K562 treated with DMSO at 1 percent for 24 hours (cell line): Measurements from ENCODE around the gene CRYBG2. TPM values are rescaled to one million over a fixed set of nuclear protein-coding genes. Genes with fewer than 3 reads are reported as not detected.

Experiments used
- total RNA-seq: library from RNA; unstranded; fragments of 300-600 nt; gene quantifications from 2 replicates; pipeline ENCODE4 v1.2.3, GENCODE V29; 2022; ENCODE audit warnings: low read depth; ENCODE audit not compliant: insufficient read depth

CRYBG2 gene
- 4.1 and 8.8 TPM in 2 replicates for total RNA-seq

GRCh38 chr1:26353976-26354820 lies at the start of gene CRYBG2:
CRYBG2 (minus strand) TSS chr1:26354130; CDS start chr1:26346657, 7,473 bp downstream.

DNA sequence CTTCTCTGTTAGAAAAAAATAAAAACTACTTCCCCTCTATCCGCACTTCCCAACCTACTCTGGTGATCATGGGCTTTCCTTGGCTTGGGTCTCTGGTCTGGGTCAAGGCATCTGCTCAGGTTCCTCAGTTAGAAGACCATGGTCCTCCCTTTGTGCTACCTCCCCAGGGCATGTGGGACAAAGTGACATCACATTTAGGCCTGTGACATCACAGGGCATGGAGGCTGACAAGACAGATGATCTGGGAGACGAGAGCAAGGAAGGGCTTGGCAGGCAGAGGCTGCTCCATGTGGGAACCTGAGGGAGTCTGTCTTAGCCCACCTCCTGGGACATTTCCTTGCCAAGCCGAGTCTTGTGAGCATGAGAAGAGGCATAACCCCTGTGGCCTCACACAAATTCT lies 18.7 kb upstream of the CRYBG2 start, which contains the start of gene ZNF683:
Gene ZNF683 (minus strand): TSS at position 140 of the 400 bp plus-strand sequence. CDS start 4,179 bp downstream, outside the sequence.

GRCh38 chr1:26317612-26318337 lies 36.2 kb downstream of the CRYBG2 start, which contains the start of gene CD52:
CD52 (plus strand) TSS chr1:26317958; CDS start chr1:26318018, 60 bp downstream.

DNA sequence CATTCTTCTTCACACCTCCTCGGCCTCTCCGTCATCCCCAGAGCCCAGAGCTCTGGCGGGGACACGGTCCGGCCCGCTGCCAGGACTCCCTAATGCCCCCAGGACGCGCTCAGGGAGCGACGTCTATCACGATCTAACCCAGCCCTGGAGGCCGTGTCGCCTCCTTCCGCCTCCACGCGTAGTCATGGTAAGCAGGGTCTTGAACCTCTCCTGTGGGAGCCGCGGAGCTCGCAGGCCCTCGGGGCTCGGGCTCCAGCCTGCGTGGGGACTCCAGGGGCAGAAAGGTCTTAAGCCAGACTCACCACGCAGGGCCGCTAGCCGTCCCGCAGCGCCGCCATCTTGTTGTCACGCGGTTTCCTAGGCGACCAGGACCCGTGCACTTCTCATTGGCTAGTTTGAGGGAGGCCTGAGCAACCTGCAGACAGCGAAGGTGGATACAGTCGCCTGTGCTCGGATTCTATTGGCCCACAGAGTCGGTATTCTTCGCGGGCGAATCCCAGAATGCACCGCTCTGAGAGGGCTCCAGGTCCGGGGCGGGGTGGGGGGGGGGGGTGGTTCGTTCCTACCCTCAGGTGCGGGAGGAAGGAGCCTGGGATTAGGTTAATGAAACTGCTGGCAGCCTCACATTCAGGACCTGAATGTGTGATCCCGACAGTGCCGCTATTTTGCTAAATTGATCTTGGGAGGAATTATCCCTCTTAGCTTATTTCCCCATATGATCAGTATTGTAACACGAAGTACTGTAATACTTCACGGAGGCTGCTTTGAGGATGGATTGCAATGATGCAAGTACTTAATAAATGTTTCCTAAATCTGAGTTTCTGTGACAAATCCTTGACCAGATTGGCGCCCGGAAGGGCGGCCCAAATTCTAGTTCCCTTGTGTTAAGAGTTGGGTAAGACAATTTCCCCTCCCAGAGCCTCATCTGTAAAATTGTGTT lies 47.4 kb downstream of the CRYBG2 start, which contains the start of gene UBXN11:
Gene UBXN11 (minus strand): TSS at position 347 of the 940 bp plus-strand sequence. CDS start 3,753 bp downstream, outside the sequence.

GRCh38 chr1:26279456-26280332 lies 74.2 kb downstream of the CRYBG2 start, which contains the start of gene SH3BGRL3:
SH3BGRL3 (plus strand) TSS chr1:26280086; CDS start chr1:26280156, 70 bp downstream.

Other genes with a start within 250 kb of the CRYBG2 start
- 9.6 and 10.9 TPM in 2 replicates for gene PDIK1L, start 242.3 kb downstream of the CRYBG2 start, total RNA-seq
- gene FAM110D, start 195.1 kb downstream of the CRYBG2 start, total RNA-seq = 0.37 and 0.91 TPM in 2 replicates
- gene C1orf232, start 185.2 kb downstream of the CRYBG2 start, total RNA-seq = not detected in 2 replicates
- 101 and 116 TPM in 2 replicates for gene ZNF593, start 184.2 kb downstream of the CRYBG2 start, total RNA-seq
- gene ZNF593OS, start 182.3 kb downstream of the CRYBG2 start, total RNA-seq = 0.92 TPM in 1 of 2 replicates, not detected in the other
- gene CNKSR1, start 176.6 kb downstream of the CRYBG2 start, total RNA-seq = 0.59 and 1.3 TPM in 2 replicates
- gene CATSPER4, start 163.5 kb downstream of the CRYBG2 start, total RNA-seq = not detected in 2 replicates
- 68.9 and 78.3 TPM in 2 replicates for gene CEP85, start 119.9 kb downstream of the CRYBG2 start, total RNA-seq
- 67.9 and 75.6 TPM in 2 replicates for gene SH3BGRL3, start 74.0 kb downstream of the CRYBG2 start, total RNA-seq
- gene UBXN11, start 47.5 kb downstream of the CRYBG2 start, total RNA-seq = 21.7 and 22.2 TPM in 2 replicates
- gene CD52, start 36.2 kb downstream of the CRYBG2 start, total RNA-seq = 46.6 and 48.8 TPM in 2 replicates
- not detected in 2 replicates for gene ZNF683, start 18.6 kb upstream of the CRYBG2 start, total RNA-seq
- gene LIN28A, start 56.7 kb upstream of the CRYBG2 start, total RNA-seq = not detected in 2 replicates
- gene DHDDS, start 78.2 kb upstream of the CRYBG2 start, total RNA-seq = 37.9 and 38.2 TPM in 2 replicates
- gene HMGN2, start 118.3 kb upstream of the CRYBG2 start, total RNA-seq = 694 and 766 TPM in 2 replicates
- 83.5 TPM in 2 replicates for gene RPS6KA1, start 175.6 kb upstream of the CRYBG2 start, total RNA-seq